HFFc6 (cell line): ENCODE data around the gene TANGO6. TPM values are rescaled to one million over a fixed set of nuclear protein-coding genes. Genes with fewer than 3 reads are reported as not detected.

Experiments used
- DNase-seq: peaks from one replicate; pipeline ENCODE4 v3.0.0-alpha.2; 2018
- H3K27ac Mint-ChIP-seq: 2 replicates; pipeline ENCODE4 v1.8.0; 2020; ENCODE audit warnings: mild to moderate bottlenecking, mixed read lengths
- H3K27me3 Mint-ChIP-seq: 2 replicates; pipeline ENCODE4 v1.8.0; 2021; ENCODE audit warnings: mild to moderate bottlenecking, moderate library complexity, mixed read lengths; ENCODE audit not compliant: insufficient read depth
- H3K36me3 Mint-ChIP-seq: 2 replicates; pipeline ENCODE4 v1.8.0; 2021; ENCODE audit warnings: low read depth, mixed read lengths
- H3K4me1 Mint-ChIP-seq: 2 replicates; pipeline ENCODE4 v1.8.0; 2020; ENCODE audit warnings: low read depth, mixed read lengths
- H3K4me3 Mint-ChIP-seq: 2 replicates; pipeline ENCODE4 v1.8.0; 2020; ENCODE audit warnings: mild to moderate bottlenecking, moderate library complexity, mixed read lengths
- H3K9me3 Mint-ChIP-seq: 2 replicates; pipeline ENCODE4 v1.8.0; 2020; ENCODE audit warnings: mild to moderate bottlenecking, mixed read lengths
- CTCF ChIP-seq: fragments of 200-600 bp; sonication (generic); IDR thresholded peaks from 2 replicates; pipeline ENCODE4 v1.5.0; 2021; ENCODE audit warnings: antibody characterized with exemption, mild to moderate bottlenecking
- total RNA-seq, 6 experiments: library from RNA; stranded (reverse); fragmentation: NEBNext Ultra II Directional; extraction: Animal tissue kit (Norgen Biotek cat#: 25700); gene quantifications; 2 replicates in 1 of 6; 3 replicates in 5 of 6; pipeline ENCODE4 v1.2.3, GENCODE V29; 2021

TANGO6 gene
- total RNA-seq, 6 experiments from 2014 or later: 14.7 to 22.1 (median 18.9) TPM

- no peaks in the 10 kb centered on the region for H3K9me3 Mint-ChIP-seq
- DNase-seq: no peak
- no peak for TF ChIP-seq CTCF
- peaks cover 2% of the 10 kb centered on the region; the same call in 1 of the 2 replicates for H3K27me3 Mint-ChIP-seq
- peaks cover 16% of the 10 kb centered on the region for H3K36me3 Mint-ChIP-seq
- no peaks in the 10 kb centered on the region for H3K4me1 Mint-ChIP-seq
- no peak overlapping the region for H3K4me3 Mint-ChIP-seq
- H3K27ac Mint-ChIP-seq: no peak overlapping the region
Measured at GRCh38 chr16:69114976-69115355, 271.6 kb downstream of the TANGO6 start.

GRCh38 chr16:69115361-69115760, 272.0 kb downstream of the TANGO6 start:
- Mint-ChIP-seq H3K27ac (no peak overlapping the region), H3K4me3 (no peak overlapping the region), H3K36me3 (peaks cover 16% of the 10 kb centered on the region), H3K27me3 (peaks cover 2% of the 10 kb centered on the region; the same call in 1 of the 2 replicates), H3K9me3 (no peaks in the 10 kb centered on the region), H3K4me1 (no peaks in the 10 kb centered on the region)
- DNase-seq: no peak
- TF ChIP-seq CTCF: no peak

- Mint-ChIP-seq H3K9me3 (no peaks in the 10 kb centered on the region), H3K27ac (no peak overlapping the region), H3K4me3 (no peak overlapping the region), H3K36me3 (peaks cover 16% of the 10 kb centered on the region), H3K27me3 (peaks cover 2% of the 10 kb centered on the region; the same call in 1 of the 2 replicates), H3K4me1 (no peaks in the 10 kb centered on the region)
- no peak for DNase-seq
- no peak for TF ChIP-seq CTCF
Measured at GRCh38 chr16:69115837-69116236, 272.5 kb downstream of the TANGO6 start.

- H3K27me3 Mint-ChIP-seq: peaks cover 2% of the 10 kb centered on the region; the same call in 1 of the 2 replicates
- no peak overlapping the region for H3K27ac Mint-ChIP-seq
- TF ChIP-seq CTCF: no peak
- no peak for DNase-seq
- no peaks in the 10 kb centered on the region for H3K9me3 Mint-ChIP-seq
- no peaks in the 10 kb centered on the region for H3K4me1 Mint-ChIP-seq
- H3K36me3 Mint-ChIP-seq: peaks cover 16% of the 10 kb centered on the region
- no peak overlapping the region for H3K4me3 Mint-ChIP-seq
Measured at GRCh38 chr16:69116256-69116875, 273.0 kb downstream of the TANGO6 start.

GRCh38 chr16:69116906-69117305, 273.6 kb downstream of the TANGO6 start:
- H3K4me1 Mint-ChIP-seq: no peaks in the 10 kb centered on the region
- no peaks in the 10 kb centered on the region for H3K9me3 Mint-ChIP-seq
- H3K36me3 Mint-ChIP-seq: peaks cover 16% of the 10 kb centered on the region
- H3K27me3 Mint-ChIP-seq: peaks cover 2% of the 10 kb centered on the region; the same call in 1 of the 2 replicates
- no peak overlapping the region for H3K27ac Mint-ChIP-seq
- no peak for DNase-seq
- no peak overlapping the region for H3K4me3 Mint-ChIP-seq
- no peak for TF ChIP-seq CTCF
